K562 (cell line): ENCODE measurements around the gene IRF2BP2. TPM values are rescaled to one million over a fixed set of nuclear protein-coding genes. Genes with fewer than 3 reads are reported as not detected.

Experiments
- C11orf30 ChIP-seq: fragments of 450-650 bp; IDR thresholded peaks from 2 replicates; pipeline ENCODE4 v1.6.1; 2016; ENCODE audit warnings: low read depth, mild to moderate bottlenecking
- CBFA2T2 ChIP-seq: fragments of 450-650 bp; conservative IDR thresholded peaks from 2 replicates; pipeline ENCODE4 v1.6.1; 2017; ENCODE audit warnings: mild to moderate bottlenecking
- GTF2F1 ChIP-seq: IDR thresholded peaks from 2 replicates; pipeline ENCODE4 v1.6.1; 2011; ENCODE audit warnings: low read depth, low read length, improper control_type of control experiment
- KLF13 ChIP-seq: fragments of 450-650 bp; IDR thresholded peaks from 2 replicates; pipeline ENCODE4 v1.6.1; 2016; ENCODE audit warnings: missing genetic modification characterization, low read depth, mild to moderate bottlenecking, missing compliant biosample characterization, moderate library complexity, borderline replicate concordance
- KLF16 ChIP-seq: IDR thresholded peaks from 2 replicates; pipeline ENCODE4 v1.6.1; 2016; ENCODE audit warnings: antibody characterized with exemption
- PHF21A ChIP-seq: fragments of 450-650 bp; IDR thresholded peaks from 2 replicates; pipeline ENCODE4 v1.6.1; 2017; ENCODE audit warnings: low read depth, borderline replicate concordance
- RAD21 ChIP-seq, 2 experiments: fragments of 250-450 bp in 1 of 2; fragments of 450-650 bp in 1 of 2; sonication (Bioruptor Pico) in 1 of 2; formaldehyde crosslinking in 1 of 2; IDR thresholded peaks in 1 of 2; conservative IDR thresholded peaks in 1 of 2; 2 replicates each; pipeline versions ENCODE4 v1.4.0 to v1.8.0; 2020 to 2022; ENCODE audit warnings: mild to moderate bottlenecking in 2 of 2, moderate library complexity in 1 of 2
- RBM14 ChIP-seq: fragments of 200-400 bp; formaldehyde crosslinking; IDR thresholded peaks from 2 replicates; pipeline ENCODE4 v1.6.1; 2018; ENCODE audit warnings: low read depth, mild to moderate bottlenecking, low read length, moderate library complexity, borderline replicate concordance; ENCODE audit not compliant: insufficient read depth
- SRF ChIP-seq, 2 experiments: fragments of 250-450, 450-650 bp in 1 of 2; sonication (Bioruptor Pico) in 1 of 2; sonication (generic) in 1 of 2; formaldehyde crosslinking; IDR thresholded peaks; 2 replicates each; pipeline versions ENCODE4 v1.5.0 to v1.5.1; 2020 to 2022; ENCODE audit warnings: mild to moderate bottlenecking in 1 of 2, missing genetic modification reagents in 1 of 2
- STAT5A ChIP-seq: IDR thresholded peaks from 2 replicates; pipeline ENCODE4 v1.6.1; 2012; ENCODE audit warnings: low read length, inconsistent platforms, borderline replicate concordance
- TBL1XR1 ChIP-seq, 2 experiments: IDR thresholded peaks; 2 replicates each; pipeline ENCODE4 v1.6.1; 2012; ENCODE audit warnings: improper control_type of control experiment in 2 of 2, low read length in 2 of 2, mild to moderate bottlenecking in 1 of 2
- TFAP4 ChIP-seq: sonication (generic); formaldehyde crosslinking; IDR thresholded peaks from 2 replicates; pipeline ENCODE4 v1.8.0; 2022; ENCODE audit warnings: missing genetic modification reagents, mild to moderate bottlenecking, moderate library complexity, borderline replicate concordance
- TSC22D4 ChIP-seq: fragments of 450-650 bp; IDR thresholded peaks from 2 replicates; pipeline ENCODE4 v1.6.1; 2016; ENCODE audit warnings: missing genetic modification characterization, missing biosample characterization, control low read depth
- XRCC4 ChIP-seq: IDR thresholded peaks from one replicate; pipeline ENCODE4 v1.6.1; 2011; ENCODE audit not compliant: insufficient read depth, insufficient read length; ENCODE audit errors: extremely low read depth
- ZBTB43 ChIP-seq: sonication (generic); formaldehyde crosslinking; IDR thresholded peaks from 2 replicates; pipeline ENCODE4 v1.8.0; 2023; ENCODE audit warnings: mild to moderate bottlenecking, missing genetic modification reagents
- ZNF316 ChIP-seq: fragments of 450-650 bp; IDR thresholded peaks from 2 replicates; pipeline ENCODE4 v1.6.1; 2016
- ZNF395 ChIP-seq: fragments of 200-800 bp; sonication (Bioruptor generic); IDR thresholded peaks from 2 replicates; pipeline ENCODE4 v1.6.1; 2017; ENCODE audit warnings: missing genetic modification characterization, missing compliant biosample characterization
- ZNF41 ChIP-seq: fragments of 250-450 bp; sonication (Bioruptor Pico); conservative IDR thresholded peaks from 2 replicates; pipeline ENCODE4 v1.4.0; 2020; ENCODE audit warnings: mild to moderate bottlenecking
- ZNF668 ChIP-seq: fragments of 250-450 bp; sonication (Bioruptor Pico); IDR thresholded peaks from 2 replicates; pipeline ENCODE4 v1.8.0; 2022; ENCODE audit warnings: mild to moderate bottlenecking, inconsistent platforms
- polyA plus RNA-seq, 8 experiments: library from polyadenylated mRNA; depleted of rRNA in 4 of 8; stranded (reverse) in 5 of 8; unstranded in 3 of 8; fragments of >200 nt; fragmentation: Nextera tagmentation in 2 of 8; fragmentation: Illumina TruSeq in 1 of 8; extraction: Ambion mirVana in 2 of 8; extraction: Trizol in 1 of 8; gene quantifications; 2 replicates each; pipeline versions ENCODE4 v1.2.1 to v1.2.3, GENCODE V29; 2011 to 2014; ENCODE audit warnings: inconsistent platforms in 1 of 8, missing spikeins in 1 of 8
- total RNA-seq, 7 experiments: library from RNA; depleted of rRNA in 6 of 7; stranded (reverse); fragments of >200 nt in 6 of 7; fragmentation: Illumina TruSeq in 2 of 7; extraction: Trizol in 2 of 7; gene quantifications; 2 replicates each; pipeline versions ENCODE4 v1.2.1 to v1.2.3, GENCODE V29; 2011 to 2021; ENCODE audit warnings: low replicate concordance in 1 of 7
- TF ChIP-seq, protein P1 (sequence below), 2 experiments: fragments of 200-800 bp in 1 of 2; sonication (Bioruptor generic) in 1 of 2; sonication (generic) in 1 of 2; formaldehyde crosslinking in 1 of 2; IDR thresholded peaks in 1 of 2; conservative IDR thresholded peaks in 1 of 2; 2 replicates each; pipeline versions ENCODE4 v1.5.0 to v1.6.1; 2016 to 2020; ENCODE audit warnings: missing compliant biosample characterization in 1 of 2, missing genetic modification characterization in 1 of 2, missing genetic modification reagents in 1 of 2
- TF ChIP-seq, protein P2 (sequence below), 2 experiments: fragments of 450-650 bp in 1 of 2; sonication (generic) in 1 of 2; formaldehyde crosslinking in 1 of 2; IDR thresholded peaks in 1 of 2; conservative IDR thresholded peaks in 1 of 2; 2 replicates each; pipeline versions ENCODE4 v1.6.1 to v1.8.1; 2016 to 2023; ENCODE audit warnings: mild to moderate bottlenecking in 2 of 2, moderate library complexity in 2 of 2, inconsistent platforms in 1 of 2, missing genetic modification reagents in 1 of 2

The IRF2BP2 gene
- total and polyA plus RNA-seq, 9 of the 15 experiments (the other 6 are each of a cell fraction or from before 2014, with no cell fraction given): 7.7 to 68.6 (median 22.1) TPM

DNA sequence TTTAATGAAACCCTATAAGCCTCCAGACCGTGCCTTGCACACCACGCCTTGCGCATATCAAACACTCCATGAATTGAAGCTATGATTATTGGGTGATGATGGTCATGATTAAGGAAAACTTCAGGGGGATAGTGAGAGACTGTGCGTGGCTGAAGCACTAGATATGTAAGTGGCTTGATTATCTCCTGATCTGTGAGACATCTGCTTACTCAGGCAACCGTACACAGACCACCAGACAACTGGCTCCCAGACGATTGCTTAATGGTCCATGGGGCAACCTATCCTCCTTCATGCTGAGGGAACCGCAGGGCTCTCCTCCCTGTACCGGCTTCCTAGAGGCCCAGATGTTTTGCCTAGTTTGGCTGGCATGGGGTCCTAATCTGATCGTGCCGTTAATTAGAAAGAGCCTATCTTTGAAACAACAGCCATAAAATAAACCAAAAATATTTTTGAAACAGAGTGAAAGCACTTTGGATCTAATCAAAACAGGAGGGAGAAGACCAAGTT lies 51.6 kb downstream of the IRF2BP2 start (continued):
- TF ChIP-seq ZNF668 (CRISPR knock-in tag) (no peak), KLF16 (peak; percentile 94), C11orf30 (peak; percentile 28; the same call in 1 of the 2 replicates), XRCC4 (no peak), ZNF316 (no peak), SRF (CRISPR knock-in tag; IDR thresholded peaks at IDR 0.05) (peak in 1 of 2 experiments; percentile 76; a peak in 2 of 4 replicates), KLF13 (no peak), TSC22D4 (tag) (no peak), ZNF395 (CRISPR knock-in tag) (peak; percentile 89), ZNF41 (0 out of 2 replicates have a peak, but pooled peaks have one; percentile 29), ZBTB43 (CRISPR knock-in tag) (no peak), CBFA2T2 (peak; percentile 81), RAD21 (CRISPR knock-in tag; conservative IDR thresholded peaks at IDR 0.05 in 1 of 2, IDR thresholded peaks at IDR 0.05 in 1 of 2) (0 out of 4 replicates have a peak, but pooled peaks of 1 of the 2 experiments have one; percentile 21), PHF21A (no peak), GTF2F1 (no peak), TBL1XR1 (IDR thresholded peaks at IDR 0.05; ENCODE audit: low read length in 2 of 2) (peak in 1 of 2 experiments; percentile 70; a peak in 1 of 4 replicates), STAT5A (no peak; the same call in 1 of the 2 replicates), TFAP4 (peak; percentile 49; the same call in 1 of the 2 replicates), RBM14 (no peak)
- TF ChIP-seq, protein P1, sequence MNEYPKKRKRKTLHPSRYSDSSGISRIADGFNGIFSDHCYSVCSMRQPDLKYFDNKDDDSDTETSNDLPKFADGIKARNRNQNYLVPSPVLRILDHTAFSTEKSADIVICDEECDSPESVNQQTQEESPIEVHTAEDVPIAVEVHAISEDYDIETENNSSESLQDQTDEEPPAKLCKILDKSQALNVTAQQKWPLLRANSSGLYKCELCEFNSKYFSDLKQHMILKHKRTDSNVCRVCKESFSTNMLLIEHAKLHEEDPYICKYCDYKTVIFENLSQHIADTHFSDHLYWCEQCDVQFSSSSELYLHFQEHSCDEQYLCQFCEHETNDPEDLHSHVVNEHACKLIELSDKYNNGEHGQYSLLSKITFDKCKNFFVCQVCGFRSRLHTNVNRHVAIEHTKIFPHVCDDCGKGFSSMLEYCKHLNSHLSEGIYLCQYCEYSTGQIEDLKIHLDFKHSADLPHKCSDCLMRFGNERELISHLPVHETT (CRISPR knock-in tag; conservative IDR thresholded peaks at IDR 0.05 in 1 of 2, IDR thresholded peaks at IDR 0.05 in 1 of 2): peak in 1 of 2 experiments; percentile 72; a peak in 2 of 4 replicates
- TF ChIP-seq, protein P2, sequence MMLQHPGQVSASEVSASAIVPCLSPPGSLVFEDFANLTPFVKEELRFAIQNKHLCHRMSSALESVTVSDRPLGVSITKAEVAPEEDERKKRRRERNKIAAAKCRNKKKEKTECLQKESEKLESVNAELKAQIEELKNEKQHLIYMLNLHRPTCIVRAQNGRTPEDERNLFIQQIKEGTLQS (IDR thresholded peaks at IDR 0.05): peak; percentile 54; the same call in 1 of the 2 replicates
- TF ChIP-seq, protein P2 (CRISPR knock-in tag; conservative IDR thresholded peaks at IDR 0.05): no peak
